HCT116 (cell line): ENCODE data around the gene CNTN5.

Source experiments
- CTCF ChIP-seq, 3 experiments: fragments of 200-600 bp in 1 of 3; sonication (generic) in 1 of 3; IDR thresholded peaks in 2 of 3; conservative IDR thresholded peaks in 1 of 3; 2 replicates each; pipeline ENCODE4 v1.5.1; 2012 to 2017; ENCODE audit warnings: low read depth in 2 of 3, low read length in 2 of 3, antibody characterized with exemption in 1 of 3, borderline replicate concordance in 1 of 3, control low read depth in 1 of 3, mild to moderate bottlenecking in 1 of 3, mixed read lengths in 1 of 3, mixed run types in 1 of 3, moderate library complexity in 1 of 3; ENCODE audit not compliant: insufficient read depth in 1 of 3
- EZH2 ChIP-seq: fragments of 200-600 bp; sonication (generic); IDR thresholded peaks from 2 replicates; pipeline ENCODE4 v1.6.1; 2017; ENCODE audit warnings: antibody characterized with exemption, mixed run types
- MAX ChIP-seq: IDR thresholded peaks from 2 replicates; pipeline ENCODE4 v1.6.1; 2012

GRCh38 chr11:99098751-99099150, 78.0 kb downstream of the CNTN5 start:
- TF ChIP-seq EZH2 (no peak), CTCF (IDR thresholded peaks at IDR 0.05 in 2 of 3, conservative IDR thresholded peaks at IDR 0.05 in 1 of 3; ENCODE audit: borderline replicate concordance in 1 of 3, insufficient read depth in 1 of 3, low read depth in 2 of 3, low read length in 2 of 3) (no peak), MAX (no peak)
